ENCODE results near the gene DOCK1.

Gene DOCK1

GRCh38 chr10:127024685-127025435 is 119.6 kb downstream of the DOCK1 start:
- DNase-seq (ENCODE audit: low read depth): no peak
- no peak for TF ChIP-seq CTCF (IDR thresholded peaks at IDR 0.05; ENCODE audit: control insufficient read depth, insufficient read depth, low read depth, low read length, missing control alignments)
- H3K4me3 ChIP-seq (ENCODE audit: control insufficient read depth, low read depth, low read length): no peak overlapping the region

DNA sequence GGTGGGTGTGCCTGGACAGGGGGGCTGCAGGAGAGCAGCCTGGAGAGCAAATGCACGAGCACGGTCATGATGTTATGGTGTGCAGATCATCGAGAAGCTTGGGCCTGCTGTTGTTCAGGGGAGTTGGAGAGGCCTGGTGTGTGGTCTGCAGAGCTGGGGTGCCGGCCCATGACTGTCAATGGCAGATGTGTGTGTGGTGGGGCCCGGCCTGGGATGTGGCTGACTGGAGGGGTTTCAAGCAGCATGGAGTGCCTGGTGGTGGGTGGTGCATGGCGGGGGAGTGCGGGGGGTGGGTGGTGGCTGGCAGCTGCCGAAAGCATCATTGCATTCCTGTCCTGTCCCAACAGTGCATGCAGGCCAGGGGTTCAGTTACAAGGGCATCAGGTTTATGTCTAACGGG is 122.6 kb downstream of the DOCK1 start:
- H3K4me3 ChIP-seq (ENCODE audit: control insufficient read depth, low read depth, low read length): no peak overlapping the region
- no peak for DNase-seq (ENCODE audit: low read depth)
- TF ChIP-seq CTCF (IDR thresholded peaks at IDR 0.05; ENCODE audit: control insufficient read depth, insufficient read depth, low read depth, low read length, missing control alignments): no peak

GRCh38 chr10:127028556-127028955 is 123.3 kb downstream of the DOCK1 start:
- no peak for TF ChIP-seq CTCF (IDR thresholded peaks at IDR 0.05; ENCODE audit: control insufficient read depth, insufficient read depth, low read depth, low read length, missing control alignments)
- no peak overlapping the region for H3K4me3 ChIP-seq (ENCODE audit: control insufficient read depth, low read depth, low read length)
- no peak for DNase-seq (ENCODE audit: low read depth)

DNA sequence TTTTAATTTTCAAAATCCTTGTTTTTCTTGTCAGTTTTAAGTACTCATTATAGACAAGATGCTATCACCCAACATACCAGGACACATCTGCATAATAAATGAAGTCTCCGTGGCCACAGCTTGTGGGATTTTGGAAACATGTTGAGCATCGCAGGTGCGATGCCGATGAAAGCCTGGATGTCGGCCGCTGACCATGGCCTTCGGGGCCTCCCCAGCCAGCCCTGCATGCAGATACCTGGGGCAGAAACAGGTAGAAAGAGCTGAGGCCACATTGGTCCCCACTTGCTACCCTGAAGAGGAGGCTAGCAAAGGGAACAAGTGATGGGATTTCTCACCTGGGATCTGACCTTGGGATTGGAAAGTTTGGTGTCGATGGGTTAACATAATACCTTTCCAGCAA is 123.8 kb downstream of the DOCK1 start:
- no peak for DNase-seq (ENCODE audit: low read depth)
- no peak for TF ChIP-seq CTCF (IDR thresholded peaks at IDR 0.05; ENCODE audit: control insufficient read depth, insufficient read depth, low read depth, low read length, missing control alignments)
- no peak overlapping the region for H3K4me3 ChIP-seq (ENCODE audit: control insufficient read depth, low read depth, low read length)

GRCh38 chr10:127033216-127034033 is 128.2 kb downstream of the DOCK1 start:
- H3K4me3 ChIP-seq (ENCODE audit: control insufficient read depth, low read depth, low read length): no peak overlapping the region
- TF ChIP-seq CTCF (IDR thresholded peaks at IDR 0.05; ENCODE audit: control insufficient read depth, insufficient read depth, low read depth, low read length, missing control alignments): no peak
- DNase-seq (ENCODE audit: low read depth): no peak

GRCh38 chr10:127034034-127034633 is 128.9 kb downstream of the DOCK1 start:
- H3K4me3 ChIP-seq (ENCODE audit: control insufficient read depth, low read depth, low read length): no peak overlapping the region
- DNase-seq (ENCODE audit: low read depth): no peak
- no peak for TF ChIP-seq CTCF (IDR thresholded peaks at IDR 0.05; ENCODE audit: control insufficient read depth, insufficient read depth, low read depth, low read length, missing control alignments)
